Limb (tissue), 2 donors: ENCODE measurements around the gene MAN1A1.

ENCODE experiments used
- DNase-seq, 2 donors: peaks; one replicate each; pipeline ENCODE4 v3.0.0-alpha.2; 2016; ENCODE audit errors: extremely low spot score in 2 of 2

MAN1A1 gene

DNA sequence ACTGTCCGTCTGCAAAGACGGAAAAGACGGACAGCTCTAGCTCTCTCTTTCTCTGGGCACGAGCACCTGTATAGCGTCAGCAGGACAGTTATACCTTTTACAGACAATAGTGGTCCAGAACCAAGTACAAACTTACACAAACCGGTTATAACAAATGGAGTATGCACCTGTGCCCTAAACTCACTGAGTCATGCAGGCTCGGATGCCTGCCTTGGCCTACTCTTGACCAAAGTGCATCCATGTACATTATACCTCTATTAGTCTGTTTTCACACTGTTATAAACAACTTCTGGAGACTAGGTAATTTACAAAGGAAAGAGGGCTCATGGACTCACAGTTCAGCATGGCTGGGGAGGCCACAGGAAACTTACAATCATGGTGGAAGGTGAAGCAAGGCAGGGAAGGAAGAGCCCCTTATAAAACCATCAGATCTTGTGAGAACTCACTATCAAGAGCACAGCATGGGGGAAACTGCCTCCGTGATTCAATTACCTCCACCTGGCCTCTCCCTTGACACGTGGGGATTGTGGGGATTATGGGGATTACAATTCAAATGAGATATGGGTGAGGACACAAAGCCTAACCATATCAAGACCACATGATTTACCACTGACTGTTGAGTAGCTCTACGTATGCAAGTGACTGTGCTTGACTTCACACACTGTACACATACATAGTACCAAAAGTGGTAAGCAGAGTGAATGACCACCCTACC is 23.1 kb downstream of the MAN1A1 start:
- no peak for DNase-seq

- no peak for DNase-seq
Measured at GRCh38 chr6:119325559-119326265, 23.8 kb downstream of the MAN1A1 start.

DNA sequence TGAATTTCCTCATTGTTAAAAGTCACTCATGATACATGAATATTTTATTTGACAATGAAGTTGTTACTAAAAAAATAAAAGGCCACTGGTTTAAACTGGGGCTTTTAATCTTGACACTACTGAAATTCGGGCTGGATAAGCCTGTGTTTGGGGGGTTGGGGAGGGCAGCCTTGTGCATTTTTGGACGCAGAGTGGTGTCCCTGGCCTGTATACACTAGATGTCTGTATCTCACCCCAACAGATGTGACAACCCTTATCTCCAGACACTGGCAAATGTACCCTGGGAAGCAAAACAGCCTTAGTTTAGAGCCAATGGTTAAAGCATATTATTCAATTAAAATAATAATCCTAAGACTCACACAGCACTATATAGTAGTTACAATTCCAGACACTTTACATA is 24.8 kb downstream of the MAN1A1 start:
- DNase-seq: no peak

- no peak for DNase-seq
Measured at GRCh38 chr6:119323931-119324330, 25.6 kb downstream of the MAN1A1 start.

GRCh38 chr6:119323478-119323877 is 26.1 kb downstream of the MAN1A1 start:
- DNase-seq: no peak

DNA sequence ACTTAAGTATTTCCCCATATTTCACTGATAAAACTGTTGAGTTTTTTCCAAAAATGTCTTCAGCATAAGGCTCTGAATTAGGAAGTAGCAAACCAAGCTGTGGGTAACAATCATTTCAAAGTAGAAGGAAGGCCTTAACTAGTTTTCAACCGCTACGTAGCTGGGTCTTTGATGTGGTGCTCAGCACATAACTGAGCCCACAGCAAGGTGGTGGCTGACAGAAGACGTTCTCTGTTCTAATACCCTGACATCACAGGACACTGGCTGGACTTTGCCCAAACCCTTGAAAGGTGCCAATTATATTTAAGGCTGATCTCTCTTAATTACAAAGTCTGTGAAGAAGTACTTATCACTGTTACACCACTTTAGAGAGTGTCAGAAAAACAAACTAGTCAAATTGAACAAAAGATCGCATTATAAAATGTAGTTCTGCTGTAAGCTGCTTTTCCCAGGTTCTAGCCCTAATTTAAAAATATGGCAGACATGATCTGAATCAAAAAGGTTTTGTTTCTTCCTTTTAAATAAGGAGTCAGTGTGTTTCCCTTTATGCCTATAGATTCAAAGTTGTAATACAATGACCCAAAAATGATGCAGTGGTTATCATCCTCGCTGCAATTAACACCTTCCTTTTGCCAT is 26.7 kb downstream of the MAN1A1 start:
- no peak for DNase-seq

- no peak for DNase-seq
Measured at GRCh38 chr6:119322034-119322433, 27.5 kb downstream of the MAN1A1 start.

DNA sequence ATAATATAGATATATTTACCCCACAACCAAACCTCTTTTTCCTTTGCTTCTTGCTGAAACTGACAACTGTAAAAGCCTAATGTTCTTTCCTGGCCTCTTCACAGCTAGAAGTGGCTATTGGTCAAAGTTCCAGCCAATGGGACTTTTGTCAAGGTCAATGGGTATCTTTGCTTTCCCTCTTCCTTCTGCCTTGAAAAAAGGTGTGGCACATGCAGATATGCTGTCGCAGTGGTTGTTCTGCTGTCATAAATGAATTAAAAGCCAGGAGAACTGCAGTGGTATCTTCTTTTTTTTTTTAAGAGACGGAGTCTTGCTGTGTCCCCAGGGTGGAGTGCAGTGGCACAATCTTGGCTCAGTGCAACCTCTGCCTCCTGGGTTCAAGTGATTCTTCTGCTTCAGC is 29.9 kb downstream of the MAN1A1 start:
- no peak for DNase-seq

- no peak for DNase-seq
Measured at GRCh38 chr6:119318730-119319129, 30.8 kb downstream of the MAN1A1 start.

DNA sequence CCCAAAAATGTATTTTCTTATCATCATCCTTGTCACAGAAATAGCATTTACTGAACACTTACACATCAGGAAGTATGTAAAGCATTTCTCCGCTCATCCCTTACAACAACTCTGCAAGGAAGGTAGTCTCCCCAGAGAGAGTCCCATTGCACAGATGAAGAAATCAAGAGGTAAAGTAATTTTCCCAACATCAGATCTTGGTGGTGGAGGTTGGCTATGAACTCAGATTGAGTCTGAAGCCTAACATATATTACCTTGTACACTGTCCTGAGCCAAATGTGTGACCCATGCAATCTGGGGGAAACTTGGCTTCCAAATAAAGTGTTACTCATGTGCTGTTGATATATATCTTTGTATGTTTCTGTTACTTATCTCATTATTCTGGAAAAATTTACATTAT is 31.4 kb downstream of the MAN1A1 start:
- no peak for DNase-seq

- DNase-seq: no peak
Measured at GRCh38 chr6:119317007-119317406, 32.6 kb downstream of the MAN1A1 start.

GRCh38 chr6:119314885-119315272 is 34.7 kb downstream of the MAN1A1 start:
- DNase-seq: peak in 1 of 2 donors; percentile 9

DNA sequence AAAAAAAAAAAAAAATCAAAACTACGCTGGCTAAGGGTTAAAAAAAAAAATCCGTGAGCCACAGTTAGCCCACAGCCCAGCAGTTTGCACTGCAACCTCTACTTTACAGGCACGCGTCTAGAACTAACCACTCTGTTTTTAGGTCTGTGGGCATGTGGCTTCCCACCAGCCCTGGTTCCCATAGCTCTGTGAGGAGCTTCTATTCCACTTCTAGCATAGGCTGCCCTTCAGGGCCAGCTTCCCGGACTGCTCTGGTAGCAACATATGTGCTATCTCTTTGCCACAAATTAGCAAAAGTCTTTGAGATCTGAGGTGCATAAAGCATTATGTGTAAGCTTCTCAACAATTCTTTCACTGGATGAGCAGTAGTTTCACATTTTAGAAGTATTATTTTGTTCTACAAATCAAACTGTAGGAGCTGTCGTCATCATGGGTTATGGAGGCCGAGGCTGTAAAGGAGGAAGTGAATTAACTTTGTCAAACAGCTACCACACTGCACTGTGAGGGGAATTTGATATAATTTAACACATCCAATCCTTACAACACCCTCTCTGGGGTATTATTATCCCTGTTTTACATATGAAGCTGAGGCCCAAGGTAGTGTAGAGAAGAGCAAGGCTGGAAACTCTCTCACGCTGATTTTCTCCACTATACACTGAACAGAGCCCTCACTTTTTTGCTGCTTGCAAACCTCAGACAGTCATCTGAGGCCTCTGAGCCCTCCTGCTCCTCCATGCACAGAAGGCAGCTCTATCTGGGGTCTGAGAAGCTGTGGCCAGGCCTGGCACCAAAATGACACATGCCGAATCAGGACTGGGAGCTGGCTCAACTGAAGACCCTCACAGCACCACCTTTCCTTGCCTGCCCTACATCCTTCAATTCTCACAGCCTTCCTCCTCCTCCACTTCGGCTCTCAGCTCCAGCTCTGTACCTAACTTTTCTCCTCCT is 35.4 kb downstream of the MAN1A1 start:
- DNase-seq: no peak

DNA sequence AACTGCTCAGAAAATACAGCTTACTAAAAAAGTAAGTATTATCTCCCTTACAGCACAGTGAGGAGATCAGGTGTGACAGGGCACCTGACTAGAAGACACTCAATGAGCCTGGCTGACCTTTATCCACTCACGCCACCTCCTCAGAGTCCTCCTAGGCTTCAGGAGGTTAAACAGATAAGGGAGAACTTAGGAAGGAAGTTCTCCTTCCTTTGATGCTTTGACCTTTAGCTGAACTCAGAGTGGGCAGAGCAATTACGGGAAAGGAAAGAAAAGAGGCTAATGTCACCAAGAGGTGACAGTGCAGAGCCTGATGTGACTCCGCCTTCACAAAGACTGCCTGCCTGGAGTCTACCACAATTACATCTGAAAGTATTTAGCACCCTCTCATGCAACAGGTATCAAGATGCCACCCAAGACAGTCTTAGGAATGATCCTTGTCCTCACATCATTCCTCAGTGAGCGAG is 36.7 kb downstream of the MAN1A1 start:
- no peak for DNase-seq

DNA sequence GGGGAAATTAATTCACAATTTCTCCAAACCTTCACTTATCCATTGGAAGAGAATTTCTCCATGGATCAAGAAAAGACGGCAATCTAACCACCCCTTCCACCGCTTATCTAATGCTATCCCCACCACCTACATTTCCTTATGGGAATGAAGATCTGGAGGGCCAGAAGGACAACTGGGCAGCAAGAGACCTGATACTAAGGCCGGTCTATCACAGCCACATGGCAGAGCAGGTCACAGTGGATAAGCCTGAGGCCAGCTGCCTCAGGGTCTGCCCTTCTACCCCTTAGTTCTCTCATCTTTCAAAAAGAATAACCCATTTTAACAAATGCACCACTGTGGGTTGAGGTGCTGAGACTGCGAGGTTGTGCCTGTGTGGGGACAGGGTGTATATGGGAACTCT is 37.1 kb downstream of the MAN1A1 start:
- no peak for DNase-seq

- no peak for DNase-seq
Measured at GRCh38 chr6:119311514-119312142, 37.9 kb downstream of the MAN1A1 start.

DNA sequence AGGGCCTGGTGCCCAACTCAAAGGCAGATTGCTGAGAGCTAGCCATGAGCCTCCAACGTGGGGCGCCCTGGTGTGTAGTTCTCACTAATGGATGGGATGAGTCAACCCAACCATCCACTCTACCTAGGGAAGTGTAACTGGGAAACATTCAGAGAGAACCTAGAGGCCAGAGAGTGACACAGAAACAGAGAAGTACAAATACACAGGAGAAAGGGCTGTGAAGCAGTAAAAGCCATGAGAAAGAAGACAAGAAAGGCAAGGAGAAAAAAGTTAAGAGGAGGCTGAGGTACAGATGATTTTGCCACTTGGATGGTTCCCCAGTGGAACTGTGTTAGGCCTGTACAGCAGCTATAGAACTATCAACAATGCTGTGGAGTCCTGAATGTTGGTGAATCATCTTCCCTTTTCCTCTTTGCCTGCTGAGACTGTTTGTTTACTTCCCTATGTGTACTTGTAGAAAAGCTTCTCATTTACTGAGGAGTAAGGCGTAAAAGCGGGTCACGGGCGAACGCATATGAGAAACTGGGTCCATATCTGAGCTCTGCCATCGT is 39.0 kb downstream of the MAN1A1 start:
- no peak for DNase-seq

GRCh38 chr6:119308991-119309657 is 40.4 kb downstream of the MAN1A1 start:
- no peak for DNase-seq

GRCh38 chr6:119308048-119308570 is 41.5 kb downstream of the MAN1A1 start:
- DNase-seq: no peak

- DNase-seq: no peak
Measured at GRCh38 chr6:119307056-119307455, 42.5 kb downstream of the MAN1A1 start.
